Thyroid gland (tissue), 4 donors: Measurements from ENCODE around the gene ULK4.

Source experiments
- POLR2A ChIP-seq, 2 donors: fragments of 450-650 bp; IDR thresholded peaks; one replicate each; pipeline ENCODE4 v1.6.1; 2017; ENCODE audit warnings: antibody characterized with exemption in 2 of 2, mild to moderate bottlenecking in 2 of 2, moderate library complexity in 1 of 2
- TF ChIP-seq, protein P1 (sequence below), 6 experiments: fragments of 200-600 bp in 3 of 6; fragments of 450-650 bp in 3 of 6; sonication (generic) in 3 of 6; IDR thresholded peaks; one replicate each; pipeline ENCODE4 v1.5.1; 2016 to 2019; ENCODE audit warnings: antibody characterized with exemption in 6 of 6, mild to moderate bottlenecking in 2 of 6, inconsistent platforms in 1 of 6, moderate library complexity in 1 of 6

DNA sequence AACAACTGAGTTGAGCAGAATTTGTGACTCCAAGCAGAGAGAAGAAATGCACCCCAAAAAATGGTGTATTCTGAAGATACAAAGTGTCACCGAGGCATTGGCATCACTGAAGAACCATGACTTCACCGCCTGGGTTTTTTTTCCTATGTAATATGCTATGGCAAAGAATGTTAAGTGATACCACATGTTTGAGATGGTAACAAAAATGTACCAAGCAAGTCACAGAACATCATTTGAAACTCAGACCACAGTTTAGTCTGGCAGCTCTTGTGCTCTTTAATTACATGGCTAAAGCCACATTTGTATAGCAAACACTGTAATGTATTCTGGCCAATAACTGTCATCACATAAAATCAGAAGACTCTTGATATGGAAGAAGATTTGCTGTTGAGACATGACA lies 323.5 kb downstream of the ULK4 start:
- TF ChIP-seq, protein P1, sequence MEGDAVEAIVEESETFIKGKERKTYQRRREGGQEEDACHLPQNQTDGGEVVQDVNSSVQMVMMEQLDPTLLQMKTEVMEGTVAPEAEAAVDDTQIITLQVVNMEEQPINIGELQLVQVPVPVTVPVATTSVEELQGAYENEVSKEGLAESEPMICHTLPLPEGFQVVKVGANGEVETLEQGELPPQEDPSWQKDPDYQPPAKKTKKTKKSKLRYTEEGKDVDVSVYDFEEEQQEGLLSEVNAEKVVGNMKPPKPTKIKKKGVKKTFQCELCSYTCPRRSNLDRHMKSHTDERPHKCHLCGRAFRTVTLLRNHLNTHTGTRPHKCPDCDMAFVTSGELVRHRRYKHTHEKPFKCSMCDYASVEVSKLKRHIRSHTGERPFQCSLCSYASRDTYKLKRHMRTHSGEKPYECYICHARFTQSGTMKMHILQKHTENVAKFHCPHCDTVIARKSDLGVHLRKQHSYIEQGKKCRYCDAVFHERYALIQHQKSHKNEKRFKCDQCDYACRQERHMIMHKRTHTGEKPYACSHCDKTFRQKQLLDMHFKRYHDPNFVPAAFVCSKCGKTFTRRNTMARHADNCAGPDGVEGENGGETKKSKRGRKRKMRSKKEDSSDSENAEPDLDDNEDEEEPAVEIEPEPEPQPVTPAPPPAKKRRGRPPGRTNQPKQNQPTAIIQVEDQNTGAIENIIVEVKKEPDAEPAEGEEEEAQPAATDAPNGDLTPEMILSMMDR (IDR thresholded peaks at IDR 0.05): no peak
- TF ChIP-seq POLR2A (IDR thresholded peaks at IDR 0.05): no peak
